LoVo (cell line): ENCODE measurements around the gene VASN.

Source experiments
- DNase-seq: peaks from one replicate; pipeline ENCODE4 v3.0.0-alpha.2; 2016; ENCODE audit warnings: low spot score

VASN gene

DNA sequence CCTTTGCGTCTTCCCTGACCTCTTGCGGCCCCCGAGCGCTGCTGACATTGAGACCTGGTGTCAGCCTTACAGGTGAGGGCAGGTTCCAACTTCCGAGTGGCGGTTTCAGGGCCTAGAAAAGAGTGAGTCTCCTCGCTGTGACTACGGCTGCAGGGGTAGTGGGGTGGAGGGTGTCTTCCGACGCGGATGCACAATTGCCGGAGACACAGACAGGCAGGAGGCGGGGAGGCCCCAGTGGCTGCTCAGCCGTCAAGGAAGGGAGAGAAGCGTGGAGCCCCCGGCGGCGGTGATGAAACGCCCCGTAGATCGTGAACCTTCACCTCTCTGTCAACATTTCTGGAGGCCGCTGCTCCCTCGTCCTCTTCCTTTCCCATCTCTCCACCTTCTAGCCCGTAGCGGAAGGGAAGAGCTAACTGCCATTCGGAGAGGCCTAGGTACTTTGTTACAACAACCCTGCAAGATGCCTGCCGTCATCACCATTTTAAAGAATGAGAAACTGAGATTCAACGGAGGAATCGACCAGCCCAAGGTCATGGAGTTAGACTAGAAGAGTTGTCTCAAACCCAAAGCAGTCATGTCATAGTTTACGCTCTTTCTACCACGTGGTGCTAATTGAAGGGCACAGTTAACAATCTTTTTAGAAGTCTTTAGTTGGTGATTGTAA is 54.5 kb downstream of the VASN start:
- no peak for DNase-seq

DNA sequence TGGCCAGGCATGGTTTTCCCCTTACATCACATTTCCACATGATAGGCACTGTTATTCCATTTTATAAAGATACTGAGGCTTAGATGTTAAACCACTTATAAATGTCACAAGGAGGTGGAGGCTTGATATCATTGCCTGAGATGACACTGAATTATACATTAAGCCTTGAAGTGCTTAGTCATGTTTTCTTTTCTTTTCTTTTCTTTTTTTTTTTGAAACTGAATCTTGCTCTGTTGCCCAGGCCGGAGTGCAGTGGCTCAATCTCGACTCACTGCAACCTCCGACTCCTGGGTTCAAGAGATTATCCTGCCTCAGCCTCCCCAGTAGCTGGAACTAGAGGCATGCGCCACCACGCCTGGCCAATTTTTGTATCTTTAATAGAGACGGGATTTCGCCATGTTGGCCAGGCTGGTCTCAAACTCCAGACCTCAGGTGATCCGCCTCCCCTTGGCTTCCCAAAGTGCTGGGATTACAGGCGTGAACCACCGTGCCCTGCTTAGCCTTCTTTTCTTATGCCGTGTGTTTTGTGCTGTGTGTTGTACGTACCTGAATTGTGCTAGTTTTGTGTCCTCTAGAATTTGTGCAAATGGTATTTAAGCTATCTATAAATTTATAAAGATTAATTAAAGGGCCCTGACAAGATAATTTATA is 55.2 kb downstream of the VASN start:
- no peak for DNase-seq

DNA sequence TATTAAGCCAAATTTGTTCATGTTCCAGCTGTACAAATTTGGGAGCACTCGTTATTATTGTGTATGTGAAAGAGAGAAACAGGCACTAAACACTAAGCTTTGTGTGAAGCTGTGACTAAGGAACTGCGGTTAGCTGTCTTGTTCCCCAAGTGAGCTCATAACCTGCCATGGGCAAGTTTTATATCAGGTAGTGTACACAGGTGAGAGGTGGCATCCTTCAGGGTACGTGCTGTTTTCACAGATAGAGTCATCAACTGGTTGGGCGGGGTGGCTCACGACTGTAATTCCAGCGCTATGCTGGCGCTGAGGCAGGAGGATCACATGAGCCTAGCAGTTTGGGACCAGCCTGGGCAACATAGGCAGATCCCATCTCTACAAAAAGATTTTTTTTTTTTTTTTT is 56.9 kb downstream of the VASN start:
- no peak for DNase-seq

DNA sequence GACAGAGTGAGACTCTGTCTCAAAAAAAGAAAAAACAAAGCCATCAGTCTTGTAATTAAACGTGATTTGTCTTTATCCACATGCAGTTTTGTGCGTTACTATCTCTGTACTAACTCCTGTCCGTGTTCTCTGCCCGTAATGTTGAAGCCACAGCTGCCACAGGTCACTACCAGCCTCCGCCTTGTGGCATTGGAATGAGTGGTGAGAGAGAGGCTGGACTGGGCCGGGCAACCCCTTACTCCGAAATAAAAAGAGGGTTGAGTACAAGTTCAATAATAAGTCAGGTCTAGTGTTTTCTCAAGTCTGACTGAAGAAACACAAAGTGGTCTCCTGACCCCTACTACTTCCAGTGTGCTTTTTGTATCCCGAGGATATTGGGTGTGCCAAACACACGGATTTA is 59.4 kb downstream of the VASN start:
- DNase-seq: no peak
